Adipose tissue (tissue), 3 donors: ENCODE data around the gene SRSF2. TPM values are rescaled to one million over a fixed set of nuclear protein-coding genes. Genes with fewer than 3 reads are reported as not detected.
"Not testable (repeated sequence)": the region's sequence is repeated elsewhere in the genome, so short reads cannot be mapped to it uniquely, and the experiment has no call there.

Source experiments
- H3K27ac ChIP-seq: one replicate; pipeline ENCODE4 v1.5.1; 2013; ENCODE audit warnings: low read depth, low read length
- WGBS, 3 donors: extraction: QIAGEN DNeasy Blood & Tissue Kit; methylation state at CpG; one replicate each; pipeline ENCODE4 v1.1.7; 2013; 5-methylcytosine and 5-hydroxymethylcytosine counted together
- polyA plus RNA-seq, 3 donors: library from polyadenylated mRNA; stranded (reverse); fragments of 200-250 nt; gene quantifications; one replicate each; pipeline ENCODE4 v1.2.3, GENCODE V29; 2013
- donor health status: healthy with polysubstance abuse.
- donor health status: Bipolar disorder and iron deficiency.
- donor health status: healthy.

SRSF2 gene
- polyA plus RNA-seq: 100 to 1,000 TPM in 2 of 3 donors, 10 to 100 TPM in 1; 60.6 to 298 (median 109) TPM

DNA sequence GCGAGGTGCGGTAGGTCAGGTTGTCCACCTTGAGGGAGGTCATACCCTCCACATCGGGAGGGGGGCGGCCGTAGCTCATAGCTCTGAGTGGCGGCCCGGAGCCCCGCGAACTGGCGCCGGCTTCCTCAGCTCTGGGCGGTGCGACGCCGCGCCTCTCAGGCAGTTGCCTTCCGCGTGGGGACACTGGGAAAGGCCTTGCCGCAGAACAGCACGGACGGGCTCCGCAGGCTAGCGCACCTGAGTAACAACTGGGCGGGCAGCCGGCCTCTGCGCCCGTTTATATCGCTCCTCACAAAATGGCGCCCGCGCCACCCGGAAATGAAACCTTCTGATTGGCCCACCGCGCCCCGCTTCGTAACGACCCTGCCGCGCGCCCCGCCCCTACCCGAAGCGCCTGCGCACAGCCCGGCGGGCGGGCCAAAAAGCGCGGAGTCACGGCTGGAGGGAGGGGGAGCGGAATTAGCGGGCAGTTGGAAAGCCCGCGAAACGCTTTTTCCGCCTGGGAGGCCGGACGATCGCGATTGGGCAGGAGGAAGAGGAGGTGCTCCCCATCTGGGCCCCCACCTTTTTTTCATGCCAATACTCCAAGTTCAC lies at the start of gene SRSF2:
Gene SRSF2 (minus strand): TSS at position 250 of the 594 bp plus-strand sequence. CDS start 171 bp downstream, at position 79.
- 0% methylated on average over 57 to 60 of the region's 60 CpGs for WGBS, 3 donors
- peak within 1 kb of the TSS; percentile 96 for H3K27ac ChIP-seq

DNA sequence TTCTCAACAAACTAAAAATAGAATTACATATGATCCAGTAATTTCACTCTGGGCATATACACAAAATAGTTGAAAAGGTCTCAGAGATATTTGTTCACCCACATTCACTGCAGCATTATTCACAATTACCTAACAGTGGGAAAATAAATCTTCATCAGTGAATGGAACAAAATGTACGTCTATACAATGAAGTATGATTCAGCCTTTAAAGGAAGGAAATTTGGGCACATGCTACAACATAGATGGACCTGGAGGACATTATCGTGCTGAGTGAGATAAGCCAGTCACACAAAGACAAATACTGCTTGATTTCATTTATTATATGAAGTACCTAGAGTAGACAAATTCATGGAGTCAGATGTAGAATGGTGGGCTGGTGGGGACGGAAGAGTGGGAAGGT lies 47.8 kb upstream of the SRSF2 start:
- WGBS, 3 donors: 78 to 85% (median 84%) methylated on average over 3 of the region's 3 CpGs
- H3K27ac ChIP-seq: no peak overlapping the region

GRCh38 chr17:76783146-76783545 lies 46.0 kb upstream of the SRSF2 start:
- H3K27ac ChIP-seq: no peak overlapping the region
- 73 to 85% (median 82%) methylated on average over 5 of the region's 5 CpGs for WGBS, 3 donors

DNA sequence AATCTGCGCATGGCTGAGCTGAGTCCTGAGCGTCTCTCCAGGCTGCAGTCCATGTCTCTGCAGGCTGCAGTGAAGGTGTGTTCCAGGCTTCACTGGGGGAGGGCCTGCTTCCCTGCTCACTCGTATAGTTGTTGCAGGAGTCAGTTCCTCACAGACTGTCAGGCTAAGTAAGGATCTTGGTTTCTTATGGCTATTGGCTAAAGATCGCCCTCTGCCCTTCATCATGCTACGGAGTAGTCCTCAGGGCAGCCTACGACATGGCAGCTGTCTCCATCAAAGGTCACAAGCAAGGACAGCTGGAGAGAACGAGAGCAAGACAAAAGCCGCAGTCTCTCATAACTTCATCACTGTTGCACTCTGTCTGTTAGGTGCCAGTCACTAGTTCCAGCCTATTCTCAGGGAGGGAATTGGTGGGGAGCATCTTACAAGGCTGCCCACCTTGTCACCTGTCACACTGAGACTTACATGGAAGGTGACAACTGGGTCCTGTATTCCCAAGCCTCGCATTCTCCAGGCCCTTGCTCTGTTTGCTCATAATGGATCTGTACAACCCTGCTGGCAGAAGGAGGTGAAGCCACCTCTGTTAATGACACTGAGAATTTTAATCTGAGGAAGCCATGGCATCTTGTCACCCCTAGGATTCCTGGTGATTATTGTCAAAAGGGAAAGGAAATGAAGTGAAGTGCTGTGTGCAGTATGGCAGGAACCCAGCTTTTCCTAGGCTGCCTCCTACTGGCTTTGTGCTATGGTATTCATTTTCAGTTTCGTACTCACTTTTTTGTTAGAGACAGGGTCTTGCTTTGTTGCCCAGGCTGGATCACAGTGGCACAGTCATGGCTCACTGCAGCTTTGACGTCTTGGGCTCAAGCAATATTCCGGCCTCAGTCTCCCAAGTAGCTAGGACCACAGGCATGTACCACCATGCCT lies 44.2 kb upstream of the SRSF2 start:
- H3K27ac ChIP-seq: no peak overlapping the region
- 89 to 91% (median 90%) methylated on average over 12 of the region's 12 CpGs for WGBS, 3 donors

DNA sequence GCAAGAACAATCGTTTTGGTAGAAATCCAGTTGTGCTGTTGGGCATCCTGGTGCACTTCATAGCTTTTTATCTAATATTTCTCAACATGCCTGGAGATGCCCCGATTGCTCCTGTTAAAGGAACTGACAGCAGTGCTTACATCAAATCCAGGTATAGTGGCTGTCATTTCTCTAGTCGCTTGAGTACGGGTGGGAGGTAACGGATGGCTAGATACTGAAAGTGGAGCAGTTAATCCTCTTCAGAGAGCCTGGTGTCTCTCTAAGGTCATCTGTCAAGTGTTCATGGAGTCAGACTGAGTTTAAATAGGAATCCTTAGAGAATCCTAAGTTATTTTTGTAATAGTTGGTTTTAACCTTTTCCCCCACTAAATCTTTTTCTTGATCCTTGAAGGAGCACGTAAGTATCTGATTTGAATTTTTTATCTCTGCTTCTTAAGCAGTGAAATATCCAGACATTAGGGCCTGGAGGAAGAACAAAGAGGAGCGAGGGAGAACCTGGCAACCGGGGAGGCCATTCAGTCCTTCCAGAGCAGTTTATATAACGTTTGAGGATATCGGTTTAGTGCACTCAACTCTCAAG lies 38.0 kb upstream of the SRSF2 start:
- H3K27ac ChIP-seq: no peak overlapping the region
- WGBS, 3 donors: 81 to 86% (median 83%) methylated on average over 10 of the region's 10 CpGs

- no peak overlapping the region for H3K27ac ChIP-seq
- 61 to 72% (median 61%) methylated on average over 6 of the region's 6 CpGs for WGBS, 3 donors
These were observed 35.9 kb upstream of the SRSF2 start for GRCh38 chr17:76772842-76773525.

DNA sequence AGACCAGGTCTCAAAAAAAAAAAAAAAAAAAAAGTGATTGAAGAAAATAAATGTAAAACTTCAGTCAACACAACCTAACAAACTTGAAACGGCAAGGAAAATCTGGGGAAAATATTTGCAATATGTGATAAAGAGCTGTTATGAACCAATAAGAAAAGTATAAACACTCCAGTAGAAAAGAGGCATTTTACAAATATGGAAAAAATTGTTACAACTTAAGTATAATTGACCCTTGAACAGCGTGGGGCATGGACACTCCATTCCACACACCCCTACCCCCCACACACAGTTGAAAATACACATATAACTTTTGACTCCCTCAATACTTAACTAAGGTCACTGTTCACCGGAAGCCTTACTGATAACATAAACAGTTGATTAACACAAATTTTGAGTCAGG lies 21.4 kb upstream of the SRSF2 start:
- no peak overlapping the region for H3K27ac ChIP-seq
- WGBS, 3 donors: 95 to 98% (median 97%) methylated on average over 3 of the region's 3 CpGs

DNA sequence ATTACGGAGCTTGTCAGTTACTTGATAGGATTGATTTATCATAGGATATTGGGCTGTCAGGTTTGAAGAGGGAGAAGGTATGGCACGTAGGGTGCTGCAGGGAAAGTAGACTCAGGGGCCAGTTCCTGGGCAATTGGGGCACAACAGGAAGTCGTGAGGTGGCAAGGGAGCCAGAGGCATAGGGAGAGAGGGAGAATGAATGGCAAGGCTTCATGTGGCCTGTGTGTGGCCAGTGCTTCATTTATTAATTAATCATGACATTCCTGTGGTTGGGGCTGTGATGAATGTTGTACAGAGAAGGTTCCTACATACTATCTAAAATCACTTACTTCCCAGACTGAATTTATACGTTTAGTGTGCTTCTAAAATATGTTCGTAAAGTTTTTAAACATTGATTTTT lies 20.1 kb upstream of the SRSF2 start:
- no peak overlapping the region for H3K27ac ChIP-seq
- WGBS, 3 donors: 93 to 97% (median 93%) methylated on average over 5 of the region's 5 CpGs

- H3K27ac ChIP-seq: no peak overlapping the region
- WGBS, 3 donors: 96 to 99% (median 96%) methylated on average over 2 of the region's 2 CpGs
These were observed 18.2 kb upstream of the SRSF2 start for GRCh38 chr17:76755285-76755684.

DNA sequence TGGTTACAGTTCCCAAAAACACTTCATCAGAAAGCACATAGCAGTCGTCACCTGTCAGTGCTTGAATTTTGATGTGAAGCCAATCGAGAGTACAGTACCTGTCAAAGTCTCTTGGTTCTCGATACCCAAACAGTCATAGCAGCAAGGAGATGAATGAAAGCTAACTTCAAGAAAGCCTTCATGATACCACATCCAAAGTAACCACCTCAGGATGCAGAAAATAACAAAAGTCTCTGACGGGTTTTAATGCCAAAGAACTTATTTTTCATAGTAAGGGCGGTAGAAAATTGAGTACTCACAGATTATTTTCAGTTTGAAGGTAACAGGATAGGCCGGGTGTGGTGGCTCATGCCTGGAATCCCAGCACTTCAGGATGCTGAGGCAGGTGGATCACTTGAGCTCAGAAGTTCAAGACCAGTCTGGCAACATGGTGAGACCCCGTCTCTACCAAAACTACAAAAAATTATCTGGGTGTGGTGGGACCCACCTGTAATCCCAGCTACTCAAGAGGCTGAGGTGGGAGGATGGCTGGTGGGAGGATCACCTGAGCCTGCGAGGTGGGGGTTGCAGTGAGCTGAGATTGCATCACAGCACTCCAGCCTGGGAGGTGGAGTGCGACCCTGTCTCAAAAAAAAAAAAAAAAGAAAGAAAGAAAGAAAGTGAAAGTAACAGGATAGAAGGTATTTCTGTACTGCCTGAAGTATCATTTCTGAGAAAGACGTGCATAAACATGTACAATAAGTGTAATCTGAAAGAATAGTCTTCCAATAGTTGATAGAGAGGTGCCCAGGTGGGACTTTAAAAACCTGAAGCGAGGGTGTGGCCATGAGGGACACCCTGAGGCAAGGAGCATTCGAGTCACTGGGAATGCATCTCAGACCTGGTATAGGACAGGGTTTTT lies 16.2 kb upstream of the SRSF2 start:
- no peak overlapping the region for H3K27ac ChIP-seq
- WGBS, 3 donors: 82 to 88% (median 85%) methylated on average over 12 of the region's 12 CpGs

DNA sequence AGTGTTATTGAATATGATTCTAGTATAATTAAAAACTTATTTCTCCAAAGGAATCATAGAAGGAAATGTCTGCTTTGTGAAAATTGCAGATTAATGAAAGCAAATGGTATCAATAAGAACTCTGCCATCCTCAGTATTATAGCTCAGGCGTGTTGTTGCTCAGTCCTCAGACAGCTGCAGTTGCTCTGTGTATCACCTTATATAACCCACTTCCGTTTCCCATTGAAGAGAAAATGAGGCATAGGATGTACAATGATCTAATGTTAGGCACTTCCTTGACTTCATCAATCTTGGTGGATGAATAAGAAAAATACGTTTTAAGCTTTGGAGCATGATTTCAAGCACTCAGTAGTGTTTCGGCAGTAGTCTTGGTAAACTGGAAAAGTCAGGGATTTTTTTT lies 14.9 kb upstream of the SRSF2 start:
- no peak overlapping the region for H3K27ac ChIP-seq

DNA sequence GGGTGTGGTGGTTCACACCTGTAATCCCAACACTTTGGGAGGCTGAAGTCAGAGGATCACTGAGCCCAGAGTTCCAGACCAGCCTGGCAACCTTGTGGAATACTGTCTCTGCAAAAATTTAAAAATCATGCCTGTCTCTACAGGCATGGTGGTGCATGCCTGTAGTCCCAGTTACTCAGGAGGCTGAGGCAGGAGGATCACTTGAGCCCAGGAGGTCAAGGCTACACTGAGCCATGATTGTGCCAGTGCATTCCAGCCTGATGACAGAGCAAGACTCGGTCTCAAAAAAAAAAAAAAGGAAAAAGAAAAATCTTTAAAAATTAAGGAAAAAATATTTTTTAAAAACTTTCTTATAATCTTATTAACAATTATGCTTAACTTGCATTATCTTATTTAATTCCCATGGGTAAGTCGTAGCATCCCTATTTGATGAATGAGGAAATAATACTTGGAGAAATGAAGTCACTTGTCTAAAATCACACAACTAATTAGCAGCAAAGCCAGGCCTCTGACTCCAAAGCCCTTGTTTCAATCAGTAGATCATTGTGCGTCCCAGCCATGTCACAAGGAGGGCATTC lies 14.4 kb upstream of the SRSF2 start:
- 88 to 94% (median 91%) methylated on average over 3 of the region's 3 CpGs for WGBS, 3 donors
- H3K27ac ChIP-seq: no peak overlapping the region

More for the DNA sequence above, 14.9 kb upstream of the SRSF2 start:
- WGBS, 3 donors: 80 to 93% (median 87%) methylated on average over 4 of the region's 4 CpGs

GRCh38 chr17:76748657-76749056 lies 11.5 kb upstream of the SRSF2 start:
- no peak overlapping the region for H3K27ac ChIP-seq
- WGBS, 3 donors: 94 to 100% (median 97%) methylated on average over 1 of the region's 1 CpG

DNA sequence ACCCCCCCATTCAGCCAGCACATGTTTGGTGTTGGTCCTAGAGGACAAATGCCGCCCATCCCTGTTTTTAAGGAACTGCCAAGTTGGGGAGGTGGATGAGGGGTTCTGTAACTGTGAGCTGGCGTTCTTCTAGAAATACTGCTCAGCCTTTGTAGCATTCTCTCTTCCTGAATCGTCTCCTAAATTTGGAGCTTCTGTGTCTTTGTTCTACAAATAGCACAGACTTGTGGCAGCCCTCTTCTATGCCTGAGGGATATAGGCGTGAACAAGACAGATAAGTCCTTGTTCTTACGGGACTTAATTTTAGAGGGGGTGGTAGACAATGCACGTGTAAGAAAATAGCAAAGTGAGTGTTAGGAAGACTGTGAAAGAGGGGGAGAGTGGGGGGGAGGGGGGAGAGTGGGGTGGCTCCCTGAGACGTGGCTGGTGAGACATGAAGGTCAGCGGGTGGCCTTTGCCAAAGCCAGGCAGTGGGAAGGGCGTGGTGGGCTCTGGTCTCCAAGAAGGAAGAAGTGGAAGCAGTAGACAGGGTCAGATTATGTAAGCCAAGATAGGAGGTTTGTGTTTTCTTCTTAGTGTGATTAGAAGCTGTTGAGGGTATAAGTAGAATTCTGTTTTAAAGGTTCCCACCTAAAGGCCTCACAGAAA lies 10.7 kb upstream of the SRSF2 start:
- H3K27ac ChIP-seq: no peak overlapping the region
- WGBS, 3 donors: 82 to 84% (median 82%) methylated on average over 9 of the region's 9 CpGs

DNA sequence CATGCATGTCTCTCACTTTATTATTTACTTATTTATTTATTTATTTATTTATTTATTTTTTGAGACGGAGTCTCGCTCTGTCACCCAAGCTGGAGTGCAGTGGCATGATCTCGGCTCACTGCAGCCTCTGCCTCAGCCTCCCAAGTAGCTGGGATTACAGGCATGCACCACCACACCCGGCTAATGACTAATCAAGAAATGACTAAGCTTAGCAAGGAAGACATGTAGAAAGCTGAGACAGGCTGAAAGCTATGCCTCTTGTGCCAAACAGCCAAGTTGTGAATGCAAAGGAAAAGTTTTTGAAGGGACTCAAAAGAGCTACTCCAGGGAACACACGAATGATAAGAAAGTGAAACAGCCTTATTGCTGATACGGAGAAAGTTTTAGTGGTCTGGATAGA lies 8.7 kb upstream of the SRSF2 start:
- not testable (repeated sequence) for H3K27ac ChIP-seq
- WGBS, 3 donors: 96 to 98% (median 97%) methylated on average over 6 of the region's 6 CpGs

DNA sequence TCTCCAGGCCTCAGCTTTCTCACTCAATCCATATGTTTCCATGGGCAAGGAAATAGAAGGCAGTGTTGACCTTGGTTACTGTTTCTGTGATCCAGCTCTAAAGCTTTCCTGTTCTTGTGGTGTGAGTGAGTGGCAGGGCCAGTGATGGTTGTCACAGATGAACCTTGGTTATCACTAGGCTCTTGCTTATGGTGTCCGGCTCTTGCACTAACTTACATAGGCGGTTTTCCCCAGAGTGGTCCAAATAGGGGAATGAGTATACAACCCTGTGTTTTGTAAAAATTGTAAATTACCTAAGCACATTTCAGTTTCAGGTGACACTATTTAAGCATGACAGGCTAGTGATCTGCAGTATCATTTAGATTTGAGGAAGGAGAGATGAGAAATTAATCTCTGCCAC lies 7.6 kb upstream of the SRSF2 start:
- 82 to 100% (median 98%) methylated on average over 2 of the region's 2 CpGs for WGBS, 3 donors
- no peak overlapping the region for H3K27ac ChIP-seq

GRCh38 chr17:76742958-76743357 lies 5.8 kb upstream of the SRSF2 start:
- H3K27ac ChIP-seq: no peak overlapping the region
